ENCODE measurements around the gene EML2. TPM values are rescaled to one million over a fixed set of nuclear protein-coding genes. Genes with fewer than 3 reads are reported as not detected.
A peak's percentile ranks its signal among the peaks of the same experiment; 100 is the strongest.

Gene EML2
- total RNA-seq, 1 donor from 2014 or later, result 36.9 TPM

DNA sequence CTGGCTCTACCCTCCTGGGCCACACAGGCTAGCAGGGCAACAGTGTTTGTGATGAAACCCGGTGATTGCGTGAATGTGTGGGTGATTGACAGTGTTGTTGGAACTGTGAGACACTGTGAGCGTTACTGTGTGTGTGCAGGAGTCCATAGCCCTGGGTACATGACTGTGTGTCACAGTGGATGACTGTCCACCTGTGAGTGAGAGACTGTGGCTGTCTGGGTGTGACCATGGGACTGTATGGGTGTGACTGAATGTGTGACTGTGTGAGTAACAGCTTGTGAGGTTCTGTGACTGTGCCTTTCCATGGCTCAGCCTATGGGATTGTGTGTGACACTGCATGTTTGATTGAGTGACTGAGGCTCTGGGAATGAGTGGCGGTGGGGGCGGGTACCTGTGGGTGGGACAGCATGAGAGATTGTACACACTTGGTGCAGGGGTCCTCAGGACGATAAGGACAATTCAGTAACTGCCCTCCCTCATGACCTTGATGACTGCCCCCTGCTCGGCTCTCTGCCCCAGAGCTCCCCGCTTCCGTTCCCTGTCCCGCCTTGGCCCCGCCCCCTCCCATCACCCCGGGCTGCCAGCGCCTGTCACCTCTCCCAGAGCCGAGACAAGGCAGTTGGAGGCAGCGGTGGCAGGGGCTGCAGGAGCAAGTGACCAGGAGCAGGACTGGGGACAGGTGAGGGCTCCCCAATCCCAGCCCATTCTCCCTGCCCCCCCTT is 28.6 kb upstream of the EML2 start, which contains the start of gene GIPR:
TSS of gene GIPR (plus strand) at position 602 of the 722 bp plus-strand sequence. CDS start 1,300 bp downstream, outside the sequence.
- TF ChIP-seq, protein P1, sequence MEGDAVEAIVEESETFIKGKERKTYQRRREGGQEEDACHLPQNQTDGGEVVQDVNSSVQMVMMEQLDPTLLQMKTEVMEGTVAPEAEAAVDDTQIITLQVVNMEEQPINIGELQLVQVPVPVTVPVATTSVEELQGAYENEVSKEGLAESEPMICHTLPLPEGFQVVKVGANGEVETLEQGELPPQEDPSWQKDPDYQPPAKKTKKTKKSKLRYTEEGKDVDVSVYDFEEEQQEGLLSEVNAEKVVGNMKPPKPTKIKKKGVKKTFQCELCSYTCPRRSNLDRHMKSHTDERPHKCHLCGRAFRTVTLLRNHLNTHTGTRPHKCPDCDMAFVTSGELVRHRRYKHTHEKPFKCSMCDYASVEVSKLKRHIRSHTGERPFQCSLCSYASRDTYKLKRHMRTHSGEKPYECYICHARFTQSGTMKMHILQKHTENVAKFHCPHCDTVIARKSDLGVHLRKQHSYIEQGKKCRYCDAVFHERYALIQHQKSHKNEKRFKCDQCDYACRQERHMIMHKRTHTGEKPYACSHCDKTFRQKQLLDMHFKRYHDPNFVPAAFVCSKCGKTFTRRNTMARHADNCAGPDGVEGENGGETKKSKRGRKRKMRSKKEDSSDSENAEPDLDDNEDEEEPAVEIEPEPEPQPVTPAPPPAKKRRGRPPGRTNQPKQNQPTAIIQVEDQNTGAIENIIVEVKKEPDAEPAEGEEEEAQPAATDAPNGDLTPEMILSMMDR (IDR thresholded peaks at IDR 0.05; ENCODE audit: unreplicated experiment), result no peak
- no peak for DNase-seq (ENCODE audit: low spot score in 2 of 2, unreplicated experiment in 2 of 2)
- Mint-ChIP-seq H3K9me3 (no peaks in the 10 kb centered on the region), H3K27me3 (ENCODE audit: low read depth) (peaks cover 65% of the 10 kb centered on the region), H3K4me3 (peak within 1 kb of the TSS; percentile 59), H3K4me1 (peaks cover 19% of the 10 kb centered on the region), H3K27ac (no peak within 1 kb of the TSS), H3K36me3 (no peaks in the 10 kb centered on the region)

DNA sequence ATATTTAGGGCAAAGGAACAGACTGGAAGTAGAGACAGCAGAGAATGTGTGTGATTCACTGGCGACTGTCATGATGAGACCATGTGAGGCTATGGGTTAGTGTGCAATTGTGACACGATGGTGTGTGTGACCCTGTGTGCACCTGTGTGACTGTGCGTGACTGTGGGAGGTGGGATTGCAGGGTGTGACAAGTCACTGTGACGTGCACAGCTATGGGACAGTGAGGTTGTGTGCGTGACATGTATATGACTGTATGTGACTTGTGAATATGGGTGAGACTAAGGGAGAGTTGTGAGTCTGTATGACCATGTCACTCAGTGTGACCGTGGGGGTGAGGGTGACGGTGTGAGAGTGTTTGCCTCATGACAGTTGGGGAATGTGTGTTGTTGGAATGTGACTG is 25.4 kb upstream of the EML2 start:
- TF ChIP-seq, protein P1 (IDR thresholded peaks at IDR 0.05; ENCODE audit: unreplicated experiment), result no peak
- Mint-ChIP-seq H3K36me3 (no peaks in the 10 kb centered on the region), H3K27ac (no peak overlapping the region), H3K4me3 (no peak overlapping the region), H3K4me1 (peaks cover 15% of the 10 kb centered on the region), H3K9me3 (no peaks in the 10 kb centered on the region), H3K27me3 (ENCODE audit: low read depth) (peaks cover 43% of the 10 kb centered on the region)
- no peak for DNase-seq (ENCODE audit: low spot score in 2 of 2, unreplicated experiment in 2 of 2)

DNA sequence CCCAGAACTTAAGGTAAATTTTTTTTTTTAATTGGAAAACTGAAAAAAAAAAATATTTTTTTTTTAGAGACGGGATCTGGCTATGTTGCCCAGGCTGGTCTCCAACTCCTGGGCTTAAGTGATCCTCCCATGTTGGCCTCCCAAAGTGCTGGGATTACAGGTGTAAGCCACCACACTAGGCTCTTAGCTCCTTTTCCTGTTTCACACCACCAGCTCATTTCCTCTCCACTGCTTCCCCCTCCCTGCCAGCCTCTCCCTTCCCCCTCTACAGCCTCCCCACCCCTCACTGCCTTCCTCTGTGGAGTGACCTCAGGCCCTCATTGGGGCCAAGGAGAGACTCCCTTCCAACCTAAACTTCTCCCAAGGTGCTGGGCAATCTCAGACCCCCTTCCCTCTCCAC is 24.6 kb upstream of the EML2 start:
- Mint-ChIP-seq H3K4me1 (peaks cover 11% of the 10 kb centered on the region), H3K27ac (no peak overlapping the region), H3K27me3 (ENCODE audit: low read depth) (peaks cover 39% of the 10 kb centered on the region), H3K9me3 (no peaks in the 10 kb centered on the region), H3K36me3 (no peaks in the 10 kb centered on the region), H3K4me3 (no peak overlapping the region)
- TF ChIP-seq, protein P1 (IDR thresholded peaks at IDR 0.05; ENCODE audit: unreplicated experiment), result no peak
- DNase-seq (ENCODE audit: low spot score in 2 of 2, unreplicated experiment in 2 of 2), result no peak

DNA sequence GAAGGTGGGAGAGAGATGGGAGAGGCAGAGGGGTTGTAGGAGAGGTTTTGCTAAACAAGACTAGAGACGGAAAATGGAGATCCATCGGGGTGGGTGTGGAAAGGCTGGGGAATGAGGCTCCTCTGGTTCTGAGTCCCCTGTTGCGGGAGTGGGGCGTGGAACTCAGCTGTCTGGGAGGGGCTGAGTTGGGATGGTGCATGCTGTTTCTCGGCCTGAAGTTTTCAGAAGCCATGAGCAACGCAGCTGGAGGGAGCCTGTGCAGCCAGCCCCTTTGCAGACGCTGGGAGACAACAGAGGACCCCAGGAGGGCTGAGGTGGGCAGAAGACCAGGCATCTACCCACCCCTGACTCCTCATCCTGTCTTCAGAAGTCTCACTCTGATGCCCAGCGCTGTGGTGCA is 21.4 kb upstream of the EML2 start:
- no peaks in the 10 kb centered on the region for H3K9me3 Mint-ChIP-seq
- no peak overlapping the region for H3K27ac Mint-ChIP-seq
- H3K27me3 Mint-ChIP-seq (ENCODE audit: low read depth), result peaks cover 19% of the 10 kb centered on the region
- H3K4me3 Mint-ChIP-seq, result no peak overlapping the region
- no peaks in the 10 kb centered on the region for H3K36me3 Mint-ChIP-seq
- DNase-seq (ENCODE audit: low spot score in 2 of 2, unreplicated experiment in 2 of 2), result no peak
- TF ChIP-seq, protein P1 (IDR thresholded peaks at IDR 0.05; ENCODE audit: unreplicated experiment), result no peak
- H3K4me1 Mint-ChIP-seq, result peaks cover 3% of the 10 kb centered on the region

DNA sequence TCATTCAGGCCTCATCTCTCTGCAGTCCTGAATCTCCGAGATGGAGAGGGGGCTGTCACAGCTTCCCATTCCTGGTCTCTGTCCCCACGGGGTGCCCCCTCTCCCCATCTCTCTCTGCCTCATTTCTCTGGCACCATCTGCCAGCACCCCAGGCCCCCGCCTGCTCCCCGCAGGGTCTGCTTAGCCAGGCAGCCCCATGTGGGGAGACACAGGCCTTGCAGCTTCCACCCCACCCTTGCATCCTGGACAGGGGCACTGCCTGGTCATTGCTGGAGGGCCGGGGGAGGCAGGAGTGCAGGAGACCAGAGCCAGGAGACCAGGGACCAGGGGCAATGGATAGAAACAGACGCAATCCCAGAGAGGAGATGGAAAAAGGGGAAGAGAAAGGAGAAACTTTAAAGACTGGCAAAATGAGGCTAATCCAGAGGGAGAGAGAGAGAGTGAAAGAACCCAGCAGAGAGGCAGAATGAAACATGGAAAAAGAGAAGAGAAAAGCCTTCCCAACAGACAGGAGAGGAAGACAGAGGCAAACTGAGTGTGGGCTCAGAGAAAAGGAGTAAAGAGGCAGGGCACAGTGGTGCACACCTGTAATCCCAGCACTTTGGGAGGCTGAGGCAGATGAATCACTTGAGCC is 20.0 kb upstream of the EML2 start:
- Mint-ChIP-seq H3K27ac (no peak overlapping the region), H3K4me3 (no peak overlapping the region), H3K9me3 (no peaks in the 10 kb centered on the region), H3K27me3 (ENCODE audit: low read depth) (peaks cover 12% of the 10 kb centered on the region), H3K36me3 (no peaks in the 10 kb centered on the region), H3K4me1 (peaks cover 3% of the 10 kb centered on the region)
- no peak for DNase-seq (ENCODE audit: low spot score in 2 of 2, unreplicated experiment in 2 of 2)
- TF ChIP-seq, protein P1 (IDR thresholded peaks at IDR 0.05; ENCODE audit: unreplicated experiment), result no peak

Measured in mesothelial cell of epicardium (in vitro differentiated cells).